Heart right ventricle (tissue), 16 donors: ENCODE measurements around the gene MAST2. TPM values are rescaled to one million over a fixed set of nuclear protein-coding genes. Genes with fewer than 3 reads are reported as not detected.

ENCODE experiments used
- ATAC-seq, 8 donors: fragments of 200-7000 bp; cut with Tn5 transposase; one replicate each; pipeline ENCODE4 v1.9.1; 2020; ENCODE audit warnings: mild to moderate bottlenecking in 8 of 8, moderate library complexity in 8 of 8, moderate number of reproducible peaks in 1 of 8
- DNase-seq, 2 donors: peaks; one replicate each; pipeline ENCODE4 v3.0.0-alpha.2; 2020
- H3K27ac ChIP-seq, 10 donors: fragments of 200-600 bp; sonication (generic) in 2 of 10; one replicate each; pipeline versions ENCODE4 v1.5.0 to v1.8.0; 2020 to 2022; ENCODE audit warnings: mild to moderate bottlenecking in 3 of 10
- H3K27me3 ChIP-seq, 7 donors: fragments of 200-600 bp; one replicate each; pipeline ENCODE4 v1.8.0; 2021 to 2022; ENCODE audit warnings: mild to moderate bottlenecking in 2 of 7
- H3K36me3 ChIP-seq, 9 donors: fragments of 200-600 bp; sonication (generic) in 1 of 9; one replicate each; pipeline versions ENCODE4 v1.5.0 to v1.8.0; 2020 to 2022; ENCODE audit warnings: mild to moderate bottlenecking in 2 of 9
- H3K4me1 ChIP-seq, 9 donors: fragments of 200-600 bp; sonication (generic) in 1 of 9; one replicate each; pipeline versions ENCODE4 v1.5.0 to v1.8.0; 2020 to 2022; ENCODE audit warnings: mild to moderate bottlenecking in 4 of 9
- H3K4me3 ChIP-seq, 10 donors: fragments of 200-600 bp; sonication (generic) in 2 of 10; one replicate each; pipeline versions ENCODE4 v1.5.0 to v1.8.0; 2020 to 2022; ENCODE audit warnings: mild to moderate bottlenecking in 7 of 10, moderate library complexity in 2 of 10
- H3K9me3 ChIP-seq, 11 donors: fragments of 200-600 bp in 10 of 11; sonication (generic) in 2 of 11; one replicate each; pipeline versions ENCODE4 v1.5.0 to v1.8.0; 2013 to 2022; ENCODE audit warnings: mild to moderate bottlenecking in 2 of 11, control low read depth in 1 of 11, moderate library complexity in 1 of 11
- CTCF ChIP-seq, 9 donors: fragments of 200-600 bp; sonication (generic) in 2 of 9; IDR thresholded peaks; one replicate each; pipeline versions ENCODE4 v1.5.0 to v1.8.0; 2021 to 2022; ENCODE audit warnings: antibody characterized with exemption in 9 of 9, mild to moderate bottlenecking in 5 of 9, moderate library complexity in 1 of 9
- WGBS, 2 donors: extraction: QIAGEN DNeasy Blood & Tissue Kit; methylation state at CpG; one replicate each; pipeline ENCODE4 v1.1.7; 2013; ENCODE audit warnings: inconsistent platforms in 1 of 2; 5-methylcytosine and 5-hydroxymethylcytosine counted together
- intact Hi-C, 10 donors: fragments of 100-400 bp; cut with DNase I; formaldehyde crosslinking; loops; one replicate each; pipeline versions ENCODE4 v1.11.1 to v1.14.2; 2022
- polyA plus RNA-seq, 2 donors: library from polyadenylated mRNA; stranded (reverse); fragments of 200-250 nt; gene quantifications; one replicate each; pipeline ENCODE4 v1.2.3, GENCODE V29; 2013
- total RNA-seq, 10 donors: library from RNA; stranded (reverse); fragmentation: NEBNext Ultra II Directional in 3 of 10; extraction: Animal tissue kit (Norgen Biotek cat#: 25700) in 3 of 10; gene quantifications; one replicate each; pipeline versions ENCODE4 v1.2.1 to v1.2.4, GENCODE V29; 2021 to 2023
- donor health status: Arrhythmogenic right ventricular cardiomyopathy.
- donor health status: ischemic (EF 13 %, LVEDD 7.1; RV severe dilation, severe dysfunction).
- donor health status: healthy with polysubstance abuse.
- donor health status: DM: no; HTN: yes; CAD: no.
- donor health status: DM: no; HTN: no; CAD: no.
- donor health status: ischemic (EF 25% LVEDD 6.9; RV normal size, moderate dysfunction).
- donor health status: ischemic (EF 25% LVEDD 5.7; RV mildly dilated, moderate dysfunction).
- donor health status: healthy.
- donor health status: DM: yes; HTN: yes; CAD: no.
- donor health status: Ischemic cardiomyopathy.
- donor health status: ischemic (EF 35%, LVEDD 5.7; RV mildly dilated, moderate dysfunction).
- donor health status: nonischemic (EF 11% LVEDD 7.7; RV severe dilation, severe dysfunction).
- donor health status: DM: yes; HTN: yes; CAD: no.
- donor health status: PGD.
- donor health status: ischemic (EF 29% LVEDD 5.4; RV normal size, mild dysfunction).
- donor health status: nonischemic (EF 23%, LVEDD 6.1; RV moderate dilation, normal function).

Gene MAST2
- total and polyA plus RNA-seq, 12 donors: 66.4 to 129 (median 83.2) TPM

- no peaks in the 10 kb centered on the region for H3K27me3 ChIP-seq
- H3K9me3 ChIP-seq: peaks cover 0 to 20% (median 4%) of the 10 kb centered on the region in 11 donors
- H3K4me3 ChIP-seq: no peak overlapping the region
- ATAC-seq (no peak), DNase-seq (no peak)
- 84 to 88% methylated on average over 3 of the region's 3 CpGs for WGBS, 2 donors
- peaks cover 0 to 11% (median 0%) of the 10 kb centered on the region in 9 donors for H3K4me1 ChIP-seq
- intact Hi-C loops: no loop called here
- no peak overlapping the region for H3K27ac ChIP-seq
- peaks cover 0 to 22% (median 11%) of the 10 kb centered on the region in 9 donors for H3K36me3 ChIP-seq
- TF ChIP-seq CTCF (IDR thresholded peaks at IDR 0.05): no peak
These were observed 17.4 kb downstream of the MAST2 start for GRCh38 chr1:45820788-45821187.

- no peak overlapping the region for H3K4me3 ChIP-seq
- DNase-seq: no peak
- H3K27ac ChIP-seq: no peak overlapping the region
- TF ChIP-seq CTCF (IDR thresholded peaks at IDR 0.05): no peak
- H3K9me3 ChIP-seq: peaks cover 0 to 20% (median 4%) of the 10 kb centered on the region in 11 donors
- no peaks in the 10 kb centered on the region for H3K27me3 ChIP-seq
- ATAC-seq: no peak
- whole genome bisulfite sequencing, 2 donors: 76 to 81% methylated on average over 1 of the region's 1 CpG
- H3K36me3 ChIP-seq: peaks cover 0 to 31% (median 11%) of the 10 kb centered on the region in 9 donors
- intact Hi-C loops: no loop called here
- peaks cover 0 to 11% (median 0%) of the 10 kb centered on the region in 9 donors for H3K4me1 ChIP-seq
These were observed 19.2 kb downstream of the MAST2 start for GRCh38 chr1:45822644-45823043.

GRCh38 chr1:45824607-45825006, 21.2 kb downstream of the MAST2 start:
- H3K27me3 ChIP-seq: no peaks in the 10 kb centered on the region
- no peak overlapping the region for H3K27ac ChIP-seq
- WGBS, 2 donors: 97 to 99% methylated on average over 2 of the region's 2 CpGs
- H3K9me3 ChIP-seq: peaks cover 0 to 11% (median 3%) of the 10 kb centered on the region in 11 donors
- H3K4me1 ChIP-seq: peaks cover 0 to 11% (median 0%) of the 10 kb centered on the region in 9 donors
- peaks cover 0 to 42% (median 11%) of the 10 kb centered on the region in 9 donors for H3K36me3 ChIP-seq
- ATAC-seq: no peak
- intact Hi-C loops: no loop called here
- no peak overlapping the region for H3K4me3 ChIP-seq
- DNase-seq: no peak
- TF ChIP-seq CTCF (IDR thresholded peaks at IDR 0.05): no peak

GRCh38 chr1:45827256-45827655, 23.8 kb downstream of the MAST2 start:
- no peaks in the 10 kb centered on the region for H3K27me3 ChIP-seq
- peaks cover 0 to 68% (median 11%) of the 10 kb centered on the region in 9 donors for H3K36me3 ChIP-seq
- WGBS, 2 donors: 96% methylated on average over 2 of the region's 2 CpGs
- ATAC-seq: no peak
- no peak for TF ChIP-seq CTCF (IDR thresholded peaks at IDR 0.05)
- DNase-seq: no peak
- no peak overlapping the region for H3K27ac ChIP-seq
- no peak overlapping the region for H3K4me3 ChIP-seq
- H3K4me1 ChIP-seq: no peaks in the 10 kb centered on the region
- no peaks in the 10 kb centered on the region for H3K9me3 ChIP-seq
- intact Hi-C loops: no loop called here
